Effector memory CD4-positive, alpha-beta T cell (primary cell): ENCODE data around the gene CCNI.

ENCODE experiments used
- DNase-seq, 3 donors: peaks; one replicate each; pipeline ENCODE4 v3.0.0-alpha.2; 2020
- H3K27ac ChIP-seq: 2 replicates; pipeline ENCODE4 v1.7.0; 2013; ENCODE audit warnings: mild to moderate bottlenecking, low read length, moderate library complexity; ENCODE audit not compliant: insufficient read depth, poor library complexity, severe bottlenecking
- H3K27me3 ChIP-seq: replicated peaks from 2 replicates; pipeline ENCODE4 v1.7.0; 2013; ENCODE audit warnings: mild to moderate bottlenecking, low read length; ENCODE audit not compliant: insufficient read depth, control insufficient read depth, poor library complexity, severe bottlenecking
- H3K36me3 ChIP-seq: 2 replicates; pipeline ENCODE4 v1.7.0; 2013; ENCODE audit warnings: mild to moderate bottlenecking, low read length, moderate library complexity; ENCODE audit not compliant: control insufficient read depth, insufficient read depth
- H3K4me1 ChIP-seq: 2 replicates; pipeline ENCODE4 v1.7.0; 2013; ENCODE audit warnings: low read length, mild to moderate bottlenecking; ENCODE audit not compliant: control insufficient read depth, insufficient read depth, poor library complexity, severe bottlenecking
- H3K4me3 ChIP-seq: 2 replicates; pipeline ENCODE4 v1.7.0; 2013; ENCODE audit warnings: low read length, low read depth, mild to moderate bottlenecking; ENCODE audit not compliant: insufficient read depth, poor library complexity, severe bottlenecking
- H3K9me3 ChIP-seq: 2 replicates; pipeline ENCODE4 v1.7.0; 2013; ENCODE audit warnings: mild to moderate bottlenecking, low read length, moderate library complexity; ENCODE audit not compliant: control insufficient read depth
- total RNA-seq, 3 donors: gene quantifications; one replicate each; lab custom pipeline; 2026; lab: John Stamatoyannopoulos, UW

Gene CCNI, protein sequence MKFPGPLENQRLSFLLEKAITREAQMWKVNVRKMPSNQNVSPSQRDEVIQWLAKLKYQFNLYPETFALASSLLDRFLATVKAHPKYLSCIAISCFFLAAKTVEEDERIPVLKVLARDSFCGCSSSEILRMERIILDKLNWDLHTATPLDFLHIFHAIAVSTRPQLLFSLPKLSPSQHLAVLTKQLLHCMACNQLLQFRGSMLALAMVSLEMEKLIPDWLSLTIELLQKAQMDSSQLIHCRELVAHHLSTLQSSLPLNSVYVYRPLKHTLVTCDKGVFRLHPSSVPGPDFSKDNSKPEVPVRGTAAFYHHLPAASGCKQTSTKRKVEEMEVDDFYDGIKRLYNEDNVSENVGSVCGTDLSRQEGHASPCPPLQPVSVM
- total RNA-seq = 283 to 375 (median 318) reads per million in 3 donors

DNA sequence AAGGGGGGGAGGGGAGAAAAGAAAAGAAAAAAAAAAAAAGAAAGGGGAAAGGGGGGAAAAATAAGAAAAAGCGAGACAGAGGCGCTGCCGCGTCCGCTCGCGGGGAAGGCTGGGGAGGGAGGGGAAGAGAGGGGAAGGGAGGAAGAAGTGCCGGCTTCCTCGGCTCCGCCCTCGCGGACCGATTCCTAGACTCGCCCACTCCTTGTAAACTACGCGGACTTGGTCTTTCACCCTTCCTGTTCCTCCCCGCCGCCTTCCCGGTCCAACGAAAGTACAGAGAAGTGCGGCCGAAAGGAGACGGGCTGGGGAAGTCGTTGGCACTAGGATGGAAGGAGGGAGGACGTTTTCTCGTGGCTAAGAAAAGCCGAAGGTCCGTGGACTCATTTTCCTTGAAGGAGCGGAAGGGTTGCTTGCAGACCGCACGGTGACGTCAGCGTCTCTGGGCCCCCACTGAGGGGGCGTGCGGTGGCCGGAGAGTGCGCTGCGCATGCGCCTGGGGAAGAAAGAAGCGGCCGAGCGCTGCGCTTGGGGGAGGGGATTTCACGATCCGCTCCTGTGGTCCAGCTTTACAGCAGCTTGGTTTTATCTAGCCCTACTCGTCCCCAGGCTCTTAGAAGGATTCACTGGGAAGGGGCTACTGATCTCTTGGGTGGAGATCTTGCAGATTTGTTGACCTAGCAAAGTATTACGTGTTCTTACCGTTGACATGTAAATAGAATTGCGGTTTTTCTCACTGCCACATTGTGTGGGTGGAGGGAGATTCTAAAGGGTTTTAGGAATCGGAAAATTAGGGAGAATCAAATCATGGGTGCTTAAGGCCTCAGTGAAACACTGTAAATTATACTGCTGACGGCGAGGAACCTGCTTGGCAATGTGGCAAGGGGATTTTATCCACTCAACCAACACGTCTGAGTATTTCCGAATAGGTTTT lies at the start of gene CCNI:
TSS of gene CCNI (minus strand) at position 121 of the 931 bp plus-strand sequence. CDS start 9,627 bp downstream, outside the sequence.
- Histone ChIP-seq H3K4me3 (peak within 1 kb of the TSS; percentile 94), H3K36me3 (no peaks in the 10 kb centered on the region), H3K4me1 (peaks cover 21% of the 10 kb centered on the region), H3K27me3 (no peaks in the 10 kb centered on the region), H3K27ac (peak within 1 kb of the TSS; percentile 99), H3K9me3 (no peaks in the 10 kb centered on the region)
- peak; percentile 86 to 91 (median 89) for DNase-seq

DNA sequence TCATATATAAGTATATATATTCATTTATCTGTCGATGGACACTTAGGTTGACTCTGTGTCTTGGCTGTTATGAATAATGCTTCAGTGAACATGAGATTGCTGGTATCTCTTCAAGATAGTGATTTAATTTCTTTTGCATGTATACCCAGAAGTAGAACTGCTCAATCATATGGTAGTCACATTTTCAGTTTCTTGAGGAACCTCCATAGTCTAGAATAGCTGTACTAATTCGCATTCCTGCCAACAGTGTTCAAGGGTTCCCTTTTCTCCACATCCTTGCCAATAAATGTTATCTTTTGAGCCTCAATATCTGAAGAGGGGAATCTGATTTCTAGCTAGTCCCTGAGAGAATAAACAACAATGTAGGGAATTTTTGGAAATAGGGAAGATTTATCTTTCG lies 48.8 kb upstream of the CCNI start:
- H3K27ac ChIP-seq = no peak overlapping the region
- H3K4me1 ChIP-seq = peaks cover 2% of the 10 kb centered on the region
- H3K27me3 ChIP-seq = no peaks in the 10 kb centered on the region
- H3K9me3 ChIP-seq = no peaks in the 10 kb centered on the region
- H3K36me3 ChIP-seq = no peaks in the 10 kb centered on the region
- H3K4me3 ChIP-seq = no peak overlapping the region
- no peak for DNase-seq

DNA sequence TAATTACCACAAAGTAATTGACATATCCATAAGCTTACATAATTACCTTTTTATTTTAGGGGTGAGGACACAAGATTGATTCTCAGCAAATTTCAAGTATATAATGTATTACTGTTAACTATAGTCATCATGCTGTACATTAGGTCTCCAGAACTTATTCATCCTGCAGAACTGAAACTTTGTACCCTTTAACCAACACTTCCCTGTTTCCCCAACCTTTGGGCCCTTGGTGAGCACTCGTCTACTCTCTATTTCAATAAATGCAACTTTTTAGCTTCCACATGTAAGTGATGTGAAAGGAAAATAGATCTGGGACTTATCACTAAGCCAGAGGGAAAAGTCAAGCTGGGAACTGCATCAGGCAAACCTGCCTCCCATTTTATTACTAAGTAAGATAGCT lies 47.6 kb upstream of the CCNI start:
- no peaks in the 10 kb centered on the region for H3K27me3 ChIP-seq
- H3K4me3 ChIP-seq = no peak overlapping the region
- no peak for DNase-seq
- no peaks in the 10 kb centered on the region for H3K9me3 ChIP-seq
- H3K4me1 ChIP-seq = peaks cover 2% of the 10 kb centered on the region
- no peak overlapping the region for H3K27ac ChIP-seq
- no peaks in the 10 kb centered on the region for H3K36me3 ChIP-seq

DNA sequence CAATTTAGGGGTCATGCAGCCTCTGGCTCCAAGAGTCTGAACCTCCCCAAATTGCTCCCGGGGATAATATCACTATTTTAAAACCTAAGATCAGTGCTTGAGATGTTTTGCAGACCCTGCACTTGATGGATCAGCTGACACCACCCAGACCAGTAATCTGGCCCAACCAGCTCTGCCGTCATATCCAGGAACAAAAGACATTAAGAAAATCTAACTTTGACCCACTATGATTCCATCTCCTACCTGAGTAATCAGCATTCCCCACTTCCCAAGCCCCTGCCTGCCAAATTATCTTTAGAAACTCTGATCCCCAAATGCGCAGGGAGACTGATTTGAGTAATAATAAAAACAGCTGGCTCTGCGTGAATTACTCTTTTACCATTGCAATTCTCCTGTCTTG lies 46.9 kb upstream of the CCNI start:
- H3K4me3 ChIP-seq = no peak overlapping the region
- DNase-seq = no peak
- no peaks in the 10 kb centered on the region for H3K36me3 ChIP-seq
- H3K4me1 ChIP-seq = peaks cover 2% of the 10 kb centered on the region
- no peaks in the 10 kb centered on the region for H3K9me3 ChIP-seq
- no peak overlapping the region for H3K27ac ChIP-seq
- H3K27me3 ChIP-seq = no peaks in the 10 kb centered on the region

DNA sequence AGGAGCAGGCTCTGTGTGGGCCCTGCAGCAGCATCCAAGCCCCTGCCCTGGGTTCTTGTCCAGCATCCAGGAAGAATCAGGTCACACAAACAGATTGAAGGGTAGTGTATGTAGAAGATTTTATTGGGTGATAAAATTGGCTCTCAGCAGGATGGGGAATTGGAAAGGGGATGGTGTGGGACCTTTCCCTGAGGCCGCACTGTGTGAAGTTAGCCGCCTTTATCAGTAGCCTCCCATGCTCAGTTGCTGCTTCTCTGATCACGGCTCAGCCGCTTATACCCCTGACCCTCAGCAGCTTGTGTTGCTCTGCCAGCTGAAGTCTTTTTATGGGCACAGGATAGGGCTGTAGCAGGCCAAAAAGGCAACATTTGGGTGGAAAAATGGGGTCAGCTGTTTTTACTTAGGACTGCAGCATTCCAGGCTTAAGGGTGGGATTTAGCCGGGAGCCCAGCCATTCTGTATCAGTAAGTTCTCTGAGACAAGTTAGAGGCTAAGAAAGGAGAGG lies 46.0 kb upstream of the CCNI start:
- H3K4me1 ChIP-seq = peaks cover 1% of the 10 kb centered on the region
- H3K27ac ChIP-seq = no peak overlapping the region
- H3K36me3 ChIP-seq = no peaks in the 10 kb centered on the region
- DNase-seq = no peak
- H3K27me3 ChIP-seq = no peaks in the 10 kb centered on the region
- no peaks in the 10 kb centered on the region for H3K9me3 ChIP-seq
- no peak overlapping the region for H3K4me3 ChIP-seq

DNA sequence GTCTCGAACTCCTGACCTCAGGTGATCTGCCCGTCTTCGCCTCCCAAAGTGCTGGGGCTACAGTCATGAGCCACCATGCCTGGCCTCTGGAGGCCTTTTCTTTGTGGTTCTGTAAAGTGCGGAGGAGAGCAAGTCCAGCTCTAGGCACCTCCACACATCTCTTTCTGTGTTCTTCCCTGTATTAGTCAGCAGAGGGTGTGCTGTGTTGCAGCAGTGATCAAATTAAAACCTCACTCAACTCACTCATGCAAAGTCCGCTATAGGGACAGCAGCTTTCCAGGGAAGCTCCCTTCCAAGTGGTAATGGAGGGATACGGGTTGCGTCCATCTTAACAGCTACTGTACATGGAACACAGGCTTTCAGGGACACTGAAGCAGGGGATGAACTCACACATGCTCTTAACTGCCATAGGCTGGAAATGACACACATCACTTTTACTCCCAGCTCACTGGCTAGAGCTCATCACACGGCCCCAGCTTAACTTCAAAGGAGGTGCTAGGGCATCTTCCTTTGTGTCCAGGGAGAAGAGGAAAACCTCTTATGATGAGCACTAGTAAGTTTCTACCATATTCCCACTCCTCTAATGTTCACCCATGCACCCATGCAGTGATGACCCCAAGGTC lies 45.2 kb upstream of the CCNI start:
- Histone ChIP-seq H3K4me1 (no peaks in the 10 kb centered on the region), H3K27ac (no peak overlapping the region), H3K9me3 (no peaks in the 10 kb centered on the region), H3K4me3 (no peak overlapping the region), H3K36me3 (no peaks in the 10 kb centered on the region), H3K27me3 (no peaks in the 10 kb centered on the region)
- DNase-seq = no peak

DNA sequence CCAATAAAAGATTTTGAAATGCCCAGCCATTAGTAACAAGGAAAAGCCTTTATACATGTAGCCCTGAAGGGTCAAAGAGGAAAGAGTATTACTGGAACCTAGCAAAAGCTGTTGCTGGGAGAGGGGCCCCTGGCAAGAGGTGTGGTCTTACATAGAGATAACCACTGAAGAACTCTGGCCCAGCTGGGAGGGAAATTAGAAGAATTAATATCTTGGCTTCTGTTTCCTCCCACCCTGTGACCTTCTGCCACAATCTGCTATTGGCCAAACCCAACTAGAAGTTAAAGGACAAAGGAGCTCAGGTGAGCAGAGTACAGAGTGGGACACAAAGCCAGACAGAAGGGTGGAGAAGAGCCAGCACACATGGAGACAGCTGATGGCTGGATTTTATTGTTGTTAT lies 41.9 kb upstream of the CCNI start:
- DNase-seq = no peak
- H3K4me3 ChIP-seq = no peak overlapping the region
- no peaks in the 10 kb centered on the region for H3K36me3 ChIP-seq
- H3K27ac ChIP-seq = no peak overlapping the region
- H3K4me1 ChIP-seq = no peaks in the 10 kb centered on the region
- no peaks in the 10 kb centered on the region for H3K9me3 ChIP-seq
- H3K27me3 ChIP-seq = no peaks in the 10 kb centered on the region

DNA sequence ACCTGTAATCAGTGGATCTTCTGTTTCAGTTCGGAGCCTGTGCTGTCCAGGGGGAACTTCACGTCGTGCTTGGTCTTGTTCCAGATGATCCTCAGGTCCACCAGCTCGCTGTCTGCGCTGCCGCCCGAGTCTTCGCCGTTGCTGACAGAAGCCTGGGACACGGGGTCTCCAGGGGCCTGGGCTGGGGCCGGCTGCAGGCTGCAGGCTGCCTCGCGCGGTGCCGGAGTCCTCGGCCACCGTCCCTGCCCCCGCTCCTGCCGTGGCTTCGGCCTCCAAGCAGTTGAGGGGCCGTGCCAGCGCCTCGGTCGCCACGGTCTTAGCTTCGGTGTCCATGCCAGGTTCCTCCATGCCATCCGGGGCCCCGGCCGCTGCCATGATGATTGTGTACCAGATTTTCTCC lies 37.3 kb upstream of the CCNI start:
- no peaks in the 10 kb centered on the region for H3K9me3 ChIP-seq
- H3K4me3 ChIP-seq = no peak overlapping the region
- no peak overlapping the region for H3K27ac ChIP-seq
- DNase-seq = no peak
- H3K27me3 ChIP-seq = no peaks in the 10 kb centered on the region
- H3K36me3 ChIP-seq = no peaks in the 10 kb centered on the region
- no peaks in the 10 kb centered on the region for H3K4me1 ChIP-seq

DNA sequence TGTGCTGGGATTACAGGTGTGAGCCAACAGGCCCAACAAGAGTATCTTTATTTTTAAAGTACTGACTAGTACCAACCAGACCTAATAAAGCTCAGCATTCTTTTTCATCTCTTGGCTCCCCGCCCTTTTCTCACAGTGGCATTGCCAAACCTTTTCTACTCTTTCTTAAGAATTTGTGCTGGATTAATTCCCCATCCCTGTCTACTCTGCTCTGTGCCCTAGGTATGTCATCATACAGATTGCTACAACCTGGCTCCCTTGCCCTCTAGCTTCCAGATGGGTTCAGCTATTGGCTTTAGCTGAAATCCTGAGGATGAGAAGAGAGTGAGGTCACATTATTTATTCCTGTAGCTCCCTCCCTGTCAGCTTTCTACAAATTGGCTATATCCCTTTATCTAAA lies 34.9 kb upstream of the CCNI start:
- no peak for DNase-seq
- Histone ChIP-seq H3K4me1 (no peaks in the 10 kb centered on the region), H3K36me3 (no peaks in the 10 kb centered on the region), H3K27ac (no peak overlapping the region), H3K9me3 (no peaks in the 10 kb centered on the region), H3K4me3 (no peak overlapping the region), H3K27me3 (no peaks in the 10 kb centered on the region)
